IPS-18c (cell line): ENCODE data around the gene HADHA.
"Not testable (repeated sequence)": the region's sequence is repeated elsewhere in the genome, so short reads cannot be mapped to it uniquely, and the experiment has no call there.

Experiments used
- H3K4me3 ChIP-seq: 2 replicates; pipeline ENCODE4 v1.7.0; 2013; ENCODE audit warnings: low read depth, mild to moderate bottlenecking, low read length, moderate library complexity; ENCODE audit not compliant: insufficient read depth
- H3K9me3 ChIP-seq: one replicate; pipeline ENCODE4 v1.6.1; 2013; ENCODE audit warnings: mild to moderate bottlenecking, low read length, moderate library complexity; ENCODE audit not compliant: control insufficient read depth, insufficient read depth

HADHA gene

GRCh38 chr2:26172189-26172870 is 72.1 kb downstream of the HADHA start:
- peak overlapping the region; percentile 57; the same call in 1 of the 2 replicates for H3K4me3 ChIP-seq
- H3K9me3 ChIP-seq = peaks cover 2% of the 10 kb centered on the region

- no peaks in the 10 kb centered on the region for H3K9me3 ChIP-seq
- H3K4me3 ChIP-seq = no peak overlapping the region
These were observed 73.6 kb downstream of the HADHA start for GRCh38 chr2:26170795-26171194.

GRCh38 chr2:26169681-26170414 is 74.6 kb downstream of the HADHA start:
- H3K9me3 ChIP-seq = no peaks in the 10 kb centered on the region
- no peak overlapping the region for H3K4me3 ChIP-seq

- H3K9me3 ChIP-seq = no peaks in the 10 kb centered on the region
- no peak overlapping the region for H3K4me3 ChIP-seq
These were observed 75.2 kb downstream of the HADHA start for GRCh38 chr2:26169226-26169625.

GRCh38 chr2:26168785-26169184 is 75.6 kb downstream of the HADHA start:
- no peaks in the 10 kb centered on the region for H3K9me3 ChIP-seq

GRCh38 chr2:26166541-26166940 is 77.9 kb downstream of the HADHA start:
- H3K9me3 ChIP-seq, H3K4me3 ChIP-seq: not testable (repeated sequence)

More at GRCh38 chr2:26168785-26169184, 75.6 kb downstream of the HADHA start:
- H3K4me3 ChIP-seq = no peak overlapping the region

GRCh38 chr2:26165403-26165802 is 79.0 kb downstream of the HADHA start:
- no peak overlapping the region for H3K4me3 ChIP-seq
- no peaks in the 10 kb centered on the region for H3K9me3 ChIP-seq

- no peaks in the 10 kb centered on the region for H3K9me3 ChIP-seq
- H3K4me3 ChIP-seq = no peak overlapping the region
These were observed 79.7 kb downstream of the HADHA start for GRCh38 chr2:26164641-26165211.

GRCh38 chr2:26164231-26164630 is 80.2 kb downstream of the HADHA start:
- Histone ChIP-seq H3K9me3 (no peaks in the 10 kb centered on the region), H3K4me3 (no peak overlapping the region)

GRCh38 chr2:26162963-26163362 is 81.5 kb downstream of the HADHA start:
- Histone ChIP-seq H3K9me3 (no peaks in the 10 kb centered on the region), H3K4me3 (no peak overlapping the region)

GRCh38 chr2:26161926-26162325 is 82.5 kb downstream of the HADHA start:
- H3K9me3 ChIP-seq = no peaks in the 10 kb centered on the region

GRCh38 chr2:26157580-26157979 is 86.9 kb downstream of the HADHA start:
- H3K9me3 ChIP-seq = no peaks in the 10 kb centered on the region
- H3K4me3 ChIP-seq = no peak overlapping the region

More at GRCh38 chr2:26161926-26162325, 82.5 kb downstream of the HADHA start:
- no peak overlapping the region for H3K4me3 ChIP-seq

GRCh38 chr2:26150243-26150642 is 94.2 kb downstream of the HADHA start:
- H3K4me3 ChIP-seq = no peak overlapping the region
- no peaks in the 10 kb centered on the region for H3K9me3 ChIP-seq

- Histone ChIP-seq H3K4me3 (no peak overlapping the region), H3K9me3 (no peaks in the 10 kb centered on the region)
These were observed 95.9 kb downstream of the HADHA start for GRCh38 chr2:26148501-26148900.

- H3K9me3 ChIP-seq = no peaks in the 10 kb centered on the region
- no peak overlapping the region for H3K4me3 ChIP-seq
These were observed 99.3 kb downstream of the HADHA start for GRCh38 chr2:26144953-26145680.

GRCh38 chr2:26144031-26144430 is 100.4 kb downstream of the HADHA start:
- Histone ChIP-seq H3K4me3 (no peak overlapping the region), H3K9me3 (no peaks in the 10 kb centered on the region)

- Histone ChIP-seq H3K9me3 (no peaks in the 10 kb centered on the region), H3K4me3 (no peak overlapping the region)
These were observed 103.2 kb downstream of the HADHA start for GRCh38 chr2:26141145-26141769.
